HEK293 (cell line): Measurements from ENCODE around the gene FRMD5.

Source experiments
- CTCF ChIA-PET: fragments of 350-600 bp; formaldehyde crosslinking; extraction: SDS; loops from one replicate; lab custom pipeline; 2021; ENCODE audit warnings: antibody characterized with exemption; lab: Yijun Ruan, JAX
- POLR2A ChIA-PET: fragments of 300-600 bp; formaldehyde crosslinking; extraction: SDS; loops from one replicate; lab custom pipeline; 2020; ENCODE audit warnings: antibody characterized with exemption, inconsistent platforms; lab: Yijun Ruan, JAX
- H3K27ac ChIP-seq: fragments of 200-500 bp; sonication (Bioruptor generic); 2 replicates; pipeline ENCODE4 v1.5.1; 2014; ENCODE audit warnings: low read depth, low read length, control low read depth, inconsistent platforms; ENCODE audit errors: extremely low read depth
- H3K36me3 ChIP-seq, 2 experiments: fragments of 200-500 bp in 1 of 2; sonication (Bioruptor generic) in 1 of 2; 1 replicate in 1 of 2; 2 replicates in 1 of 2; pipeline ENCODE4 v1.5.1; 2014 to 2017; ENCODE audit warnings: inconsistent platforms in 2 of 2, low read length in 2 of 2; ENCODE audit not compliant: control insufficient read depth in 2 of 2, insufficient read depth in 1 of 2
- H3K4me1 ChIP-seq: fragments of 200-500 bp; sonication (Bioruptor generic); 2 replicates; pipeline ENCODE4 v1.5.1; 2014; ENCODE audit warnings: mild to moderate bottlenecking, low read length, inconsistent platforms; ENCODE audit not compliant: control insufficient read depth, insufficient read depth
- H3K4me3 ChIP-seq: 2 replicates; pipeline ENCODE4 v1.5.1; 2011; ENCODE audit warnings: low read depth, mild to moderate bottlenecking, control low read depth, low read length, moderate library complexity
- H3K9me3 ChIP-seq: fragments of 200-500 bp; sonication (Bioruptor generic); 2 replicates; pipeline ENCODE4 v1.5.1; 2014; ENCODE audit warnings: low read depth, low read length, inconsistent platforms; ENCODE audit not compliant: control insufficient read depth, insufficient read depth
- BCL11A ChIP-seq: fragments of 450-650 bp; formaldehyde crosslinking; IDR thresholded peaks from 2 replicates; pipeline ENCODE4 v1.5.1; 2016; ENCODE audit warnings: low read depth, missing biosample characterization, missing genetic modification characterization
- GLIS2 ChIP-seq: fragments of 450-650 bp; formaldehyde crosslinking; IDR thresholded peaks from 2 replicates; pipeline ENCODE4 v1.5.1; 2016; ENCODE audit warnings: missing biosample characterization, missing genetic modification characterization
- IKZF3 ChIP-seq: fragments of 450-650 bp; IDR thresholded peaks from 2 replicates; pipeline ENCODE4 v1.5.0; 2018; ENCODE audit warnings: missing biosample characterization, mild to moderate bottlenecking, missing genetic modification characterization, moderate library complexity
- ZBTB17 ChIP-seq: fragments of 450-650 bp; formaldehyde crosslinking; IDR thresholded peaks from 2 replicates; pipeline ENCODE4 v1.5.1; 2016; ENCODE audit warnings: missing biosample characterization, missing genetic modification characterization
- ZEB2 ChIP-seq: fragments of 450-650 bp; formaldehyde crosslinking; IDR thresholded peaks from 2 replicates; pipeline ENCODE4 v1.5.1; 2016; ENCODE audit warnings: missing biosample characterization, missing genetic modification characterization
- ZNF2 ChIP-seq: fragments of 450-650 bp; formaldehyde crosslinking; IDR thresholded peaks from 2 replicates; pipeline ENCODE4 v1.5.1; 2016; ENCODE audit warnings: missing biosample characterization, missing genetic modification characterization
- ZNF530 ChIP-seq: fragments of 450-650 bp; formaldehyde crosslinking; IDR thresholded peaks from 2 replicates; pipeline ENCODE4 v1.5.1; 2016; ENCODE audit warnings: low read depth, missing biosample characterization, missing genetic modification characterization
- ZNF560 ChIP-seq: fragments of 450-650 bp; formaldehyde crosslinking; IDR thresholded peaks from 2 replicates; pipeline ENCODE4 v1.5.1; 2017; ENCODE audit warnings: missing biosample characterization, missing genetic modification characterization, borderline replicate concordance
- ZNF624 ChIP-seq: fragments of 450-650 bp; formaldehyde crosslinking; IDR thresholded peaks from 2 replicates; pipeline ENCODE4 v1.5.1; 2017; ENCODE audit warnings: missing biosample characterization, missing genetic modification characterization
- ZNF654 ChIP-seq: fragments of 450-650 bp; formaldehyde crosslinking; IDR thresholded peaks from 2 replicates; pipeline ENCODE4 v1.5.1; 2016; ENCODE audit warnings: low read depth, missing biosample characterization, missing genetic modification characterization
- ZNF791 ChIP-seq: fragments of 450-650 bp; formaldehyde crosslinking; IDR thresholded peaks from 2 replicates; pipeline ENCODE4 v1.5.1; 2016; ENCODE audit warnings: missing biosample characterization, missing genetic modification characterization
- TF ChIP-seq, protein P1 (sequence below): fragments of 450-650 bp; formaldehyde crosslinking; IDR thresholded peaks from 2 replicates; pipeline ENCODE4 v1.5.1; 2017; ENCODE audit warnings: missing biosample characterization, missing genetic modification characterization
- TF ChIP-seq, protein P2 (sequence below): fragments of 450-650 bp; formaldehyde crosslinking; IDR thresholded peaks from 2 replicates; pipeline ENCODE4 v1.5.1; 2016; ENCODE audit warnings: missing biosample characterization, missing genetic modification characterization
- TF ChIP-seq, protein P3 (sequence below): fragments of 450-650 bp; formaldehyde crosslinking; optimal IDR thresholded peaks from 2 replicates; pipeline ENCODE3; 2016; ENCODE audit warnings: missing biosample characterization, mild to moderate bottlenecking, missing genetic modification characterization
- TF ChIP-seq, protein P4 (sequence below): fragments of 450-650 bp; formaldehyde crosslinking; IDR thresholded peaks from 2 replicates; pipeline ENCODE4 v1.5.1; 2016; ENCODE audit warnings: missing biosample characterization, missing genetic modification characterization
- TF ChIP-seq, protein P5 (sequence below): fragments of 450-650 bp; formaldehyde crosslinking; conservative IDR thresholded peaks from 2 replicates; pipeline ENCODE4 v1.5.1; 2016; ENCODE audit warnings: low read depth, missing biosample characterization, missing genetic modification characterization
- TF ChIP-seq, protein P6 (sequence below): fragments of 450-650 bp; formaldehyde crosslinking; IDR thresholded peaks from 2 replicates; pipeline ENCODE4 v1.5.1; 2017; ENCODE audit warnings: missing biosample characterization, missing genetic modification characterization

Gene FRMD5

DNA sequence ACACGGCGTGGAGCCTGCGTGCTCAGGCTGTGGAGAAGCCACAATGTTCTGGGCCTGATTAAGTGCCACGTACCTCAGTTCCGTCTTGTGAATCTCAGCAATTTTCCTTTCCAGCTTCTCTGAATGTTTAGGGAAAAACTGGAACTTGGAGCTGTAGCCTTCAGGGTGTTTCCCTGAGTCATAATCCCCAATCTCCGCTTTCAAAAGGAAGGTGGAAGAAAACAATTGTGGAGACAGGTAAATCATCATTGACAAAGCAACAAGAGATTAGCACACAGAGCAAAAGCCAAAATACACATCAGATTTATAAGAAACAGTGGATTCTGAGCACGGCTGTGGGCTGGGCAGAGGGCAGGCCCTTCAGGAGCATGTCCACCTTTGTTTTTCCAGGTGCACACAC is 289.3 kb downstream of the FRMD5 start:
- Histone ChIP-seq H3K27ac (no peak overlapping the region), H3K9me3 (no peaks in the 10 kb centered on the region), H3K36me3 (peaks cover 0 to 7% of the 10 kb centered on the region in 2 experiments; a peak in 2 of 3 replicates)
- CTCF ChIA-PET, result interaction anchor here (4.5 kb wide), 1 partner anchor 160 kb away, joined by 53 read pairs; no protein-coding TSS in a partner anchor
- TF ChIP-seq, protein P1, sequence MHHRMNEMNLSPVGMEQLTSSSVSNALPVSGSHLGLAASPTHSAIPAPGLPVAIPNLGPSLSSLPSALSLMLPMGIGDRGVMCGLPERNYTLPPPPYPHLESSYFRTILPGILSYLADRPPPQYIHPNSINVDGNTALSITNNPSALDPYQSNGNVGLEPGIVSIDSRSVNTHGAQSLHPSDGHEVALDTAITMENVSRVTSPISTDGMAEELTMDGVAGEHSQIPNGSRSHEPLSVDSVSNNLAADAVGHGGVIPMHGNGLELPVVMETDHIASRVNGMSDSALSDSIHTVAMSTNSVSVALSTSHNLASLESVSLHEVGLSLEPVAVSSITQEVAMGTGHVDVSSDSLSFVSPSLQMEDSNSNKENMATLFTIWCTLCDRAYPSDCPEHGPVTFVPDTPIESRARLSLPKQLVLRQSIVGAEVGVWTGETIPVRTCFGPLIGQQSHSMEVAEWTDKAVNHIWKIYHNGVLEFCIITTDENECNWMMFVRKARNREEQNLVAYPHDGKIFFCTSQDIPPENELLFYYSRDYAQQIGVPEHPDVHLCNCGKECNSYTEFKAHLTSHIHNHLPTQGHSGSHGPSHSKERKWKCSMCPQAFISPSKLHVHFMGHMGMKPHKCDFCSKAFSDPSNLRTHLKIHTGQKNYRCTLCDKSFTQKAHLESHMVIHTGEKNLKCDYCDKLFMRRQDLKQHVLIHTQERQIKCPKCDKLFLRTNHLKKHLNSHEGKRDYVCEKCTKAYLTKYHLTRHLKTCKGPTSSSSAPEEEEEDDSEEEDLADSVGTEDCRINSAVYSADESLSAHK, result no peak
- TF ChIP-seq, protein P2, sequence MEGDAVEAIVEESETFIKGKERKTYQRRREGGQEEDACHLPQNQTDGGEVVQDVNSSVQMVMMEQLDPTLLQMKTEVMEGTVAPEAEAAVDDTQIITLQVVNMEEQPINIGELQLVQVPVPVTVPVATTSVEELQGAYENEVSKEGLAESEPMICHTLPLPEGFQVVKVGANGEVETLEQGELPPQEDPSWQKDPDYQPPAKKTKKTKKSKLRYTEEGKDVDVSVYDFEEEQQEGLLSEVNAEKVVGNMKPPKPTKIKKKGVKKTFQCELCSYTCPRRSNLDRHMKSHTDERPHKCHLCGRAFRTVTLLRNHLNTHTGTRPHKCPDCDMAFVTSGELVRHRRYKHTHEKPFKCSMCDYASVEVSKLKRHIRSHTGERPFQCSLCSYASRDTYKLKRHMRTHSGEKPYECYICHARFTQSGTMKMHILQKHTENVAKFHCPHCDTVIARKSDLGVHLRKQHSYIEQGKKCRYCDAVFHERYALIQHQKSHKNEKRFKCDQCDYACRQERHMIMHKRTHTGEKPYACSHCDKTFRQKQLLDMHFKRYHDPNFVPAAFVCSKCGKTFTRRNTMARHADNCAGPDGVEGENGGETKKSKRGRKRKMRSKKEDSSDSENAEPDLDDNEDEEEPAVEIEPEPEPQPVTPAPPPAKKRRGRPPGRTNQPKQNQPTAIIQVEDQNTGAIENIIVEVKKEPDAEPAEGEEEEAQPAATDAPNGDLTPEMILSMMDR (tag by site-specific recombination), result no peak
- TF ChIP-seq, protein P3, sequence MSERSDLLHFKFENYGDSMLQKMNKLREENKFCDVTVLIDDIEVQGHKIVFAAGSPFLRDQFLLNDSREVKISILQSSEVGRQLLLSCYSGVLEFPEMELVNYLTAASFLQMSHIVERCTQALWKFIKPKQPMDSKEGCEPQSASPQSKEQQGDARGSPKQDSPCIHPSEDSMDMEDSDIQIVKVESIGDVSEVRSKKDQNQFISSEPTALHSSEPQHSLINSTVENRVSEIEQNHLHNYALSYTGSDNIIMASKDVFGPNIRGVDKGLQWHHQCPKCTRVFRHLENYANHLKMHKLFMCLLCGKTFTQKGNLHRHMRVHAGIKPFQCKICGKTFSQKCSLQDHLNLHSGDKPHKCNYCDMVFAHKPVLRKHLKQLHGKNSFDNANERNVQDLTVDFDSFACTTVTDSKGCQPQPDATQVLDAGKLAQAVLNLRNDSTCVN (tag by site-specific recombination), result no peak
- no peak for TF ChIP-seq ZNF624 (tag by site-specific recombination)
- TF ChIP-seq ZNF560 (tag by site-specific recombination), result no peak
- TF ChIP-seq ZNF2 (tag by site-specific recombination), result no peak
- TF ChIP-seq ZNF791 (tag by site-specific recombination), result no peak
- TF ChIP-seq, all 188 proteins: peak for 0
- Histone ChIP-seq H3K4me1 (no peaks in the 10 kb centered on the region), H3K4me3 (no peak overlapping the region)
- POLR2A ChIA-PET, result no interaction called here

DNA sequence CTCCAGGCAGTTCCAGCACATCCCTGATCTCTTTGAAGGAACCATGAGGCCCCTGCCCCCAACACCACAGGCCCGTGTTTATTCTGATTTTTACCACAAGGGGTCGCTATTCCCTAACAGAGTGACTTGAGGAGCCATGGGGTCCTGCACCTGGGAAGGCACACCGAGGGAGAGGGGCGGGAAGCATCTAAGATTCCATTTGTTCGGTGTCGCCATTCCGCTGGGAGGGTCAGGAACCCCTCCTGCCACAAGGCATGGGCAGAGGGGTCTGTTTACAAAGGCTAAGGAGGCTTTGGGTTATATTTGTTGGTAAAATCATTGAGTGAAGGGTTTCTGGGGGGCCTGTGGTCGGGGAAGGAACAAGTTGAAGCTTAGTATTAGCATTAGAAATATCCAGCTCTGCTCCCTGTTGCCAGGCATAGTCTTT is 291.2 kb downstream of the FRMD5 start:
- Histone ChIP-seq H3K4me3 (no peak overlapping the region), H3K9me3 (no peaks in the 10 kb centered on the region), H3K36me3 (peaks cover 0 to 6% of the 10 kb centered on the region in 2 experiments; a peak in 2 of 3 replicates), H3K27ac (no peak overlapping the region), H3K4me1 (no peaks in the 10 kb centered on the region)
- ChIA-PET POLR2A (no interaction called here), CTCF (interaction anchor here (0.6 to 4.5 kb wide), 25 partner anchors 10 to 358 kb away, joined by 3 to 53 read pairs (median 3); no protein-coding TSS in a partner anchor)
- TF ChIP-seq ZBTB17 (tag by site-specific recombination), result peak; percentile 56; the same call in 1 of the 2 replicates
- peak; percentile 82 for TF ChIP-seq ZNF654
- TF ChIP-seq, protein P4, sequence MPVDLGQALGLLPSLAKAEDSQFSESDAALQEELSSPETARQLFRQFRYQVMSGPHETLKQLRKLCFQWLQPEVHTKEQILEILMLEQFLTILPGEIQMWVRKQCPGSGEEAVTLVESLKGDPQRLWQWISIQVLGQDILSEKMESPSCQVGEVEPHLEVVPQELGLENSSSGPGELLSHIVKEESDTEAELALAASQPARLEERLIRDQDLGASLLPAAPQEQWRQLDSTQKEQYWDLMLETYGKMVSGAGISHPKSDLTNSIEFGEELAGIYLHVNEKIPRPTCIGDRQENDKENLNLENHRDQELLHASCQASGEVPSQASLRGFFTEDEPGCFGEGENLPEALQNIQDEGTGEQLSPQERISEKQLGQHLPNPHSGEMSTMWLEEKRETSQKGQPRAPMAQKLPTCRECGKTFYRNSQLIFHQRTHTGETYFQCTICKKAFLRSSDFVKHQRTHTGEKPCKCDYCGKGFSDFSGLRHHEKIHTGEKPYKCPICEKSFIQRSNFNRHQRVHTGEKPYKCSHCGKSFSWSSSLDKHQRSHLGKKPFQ (tag by site-specific recombination), result no peak
- TF ChIP-seq, protein P5, sequence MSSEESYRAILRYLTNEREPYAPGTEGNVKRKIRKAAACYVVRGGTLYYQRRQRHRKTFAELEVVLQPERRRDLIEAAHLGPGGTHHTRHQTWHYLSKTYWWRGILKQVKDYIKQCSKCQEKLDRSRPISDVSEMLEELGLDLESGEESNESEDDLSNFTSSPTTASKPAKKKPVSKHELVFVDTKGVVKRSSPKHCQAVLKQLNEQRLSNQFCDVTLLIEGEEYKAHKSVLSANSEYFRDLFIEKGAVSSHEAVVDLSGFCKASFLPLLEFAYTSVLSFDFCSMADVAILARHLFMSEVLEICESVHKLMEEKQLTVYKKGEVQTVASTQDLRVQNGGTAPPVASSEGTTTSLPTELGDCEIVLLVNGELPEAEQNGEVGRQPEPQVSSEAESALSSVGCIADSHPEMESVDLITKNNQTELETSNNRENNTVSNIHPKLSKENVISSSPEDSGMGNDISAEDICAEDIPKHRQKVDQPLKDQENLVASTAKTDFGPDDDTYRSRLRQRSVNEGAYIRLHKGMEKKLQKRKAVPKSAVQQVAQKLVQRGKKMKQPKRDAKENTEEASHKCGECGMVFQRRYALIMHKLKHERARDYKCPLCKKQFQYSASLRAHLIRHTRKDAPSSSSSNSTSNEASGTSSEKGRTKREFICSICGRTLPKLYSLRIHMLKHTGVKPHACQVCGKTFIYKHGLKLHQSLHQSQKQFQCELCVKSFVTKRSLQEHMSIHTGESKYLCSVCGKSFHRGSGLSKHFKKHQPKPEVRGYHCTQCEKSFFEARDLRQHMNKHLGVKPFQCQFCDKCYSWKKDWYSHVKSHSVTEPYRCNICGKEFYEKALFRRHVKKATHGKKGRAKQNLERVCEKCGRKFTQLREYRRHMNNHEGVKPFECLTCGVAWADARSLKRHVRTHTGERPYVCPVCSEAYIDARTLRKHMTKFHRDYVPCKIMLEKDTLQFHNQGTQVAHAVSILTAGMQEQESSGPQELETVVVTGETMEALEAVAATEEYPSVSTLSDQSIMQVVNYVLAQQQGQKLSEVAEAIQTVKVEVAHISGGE (tag by site-specific recombination), result no peak
- no peak for TF ChIP-seq ZNF530
- TF ChIP-seq GLIS2 (tag by site-specific recombination), result 0 out of 2 replicates have a peak, but pooled peaks have one; percentile 29
- TF ChIP-seq BCL11A (tag by site-specific recombination), result no peak
- TF ChIP-seq, protein P6, sequence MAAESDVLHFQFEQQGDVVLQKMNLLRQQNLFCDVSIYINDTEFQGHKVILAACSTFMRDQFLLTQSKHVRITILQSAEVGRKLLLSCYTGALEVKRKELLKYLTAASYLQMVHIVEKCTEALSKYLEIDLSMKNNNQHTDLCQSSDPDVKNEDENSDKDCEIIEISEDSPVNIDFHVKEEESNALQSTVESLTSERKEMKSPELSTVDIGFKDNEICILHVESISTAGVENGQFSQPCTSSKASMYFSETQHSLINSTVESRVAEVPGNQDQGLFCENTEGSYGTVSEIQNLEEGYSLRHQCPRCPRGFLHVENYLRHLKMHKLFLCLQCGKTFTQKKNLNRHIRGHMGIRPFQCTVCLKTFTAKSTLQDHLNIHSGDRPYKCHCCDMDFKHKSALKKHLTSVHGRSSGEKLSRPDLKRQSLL (tag by site-specific recombination), result no peak
- peak; percentile 49; the same call in 1 of the 2 replicates for TF ChIP-seq IKZF3 (tag by site-specific recombination)
- TF ChIP-seq ZEB2, result 0 out of 2 replicates have a peak, but pooled peaks have one; percentile 33
- TF ChIP-seq, protein P2 (tag by site-specific recombination), result peak; percentile 73; the same call in 1 of the 2 replicates
